ENCODE results near the gene APH1A.

The APH1A gene

GRCh38 chr1:150282558-150282958, 13.7 kb upstream of the APH1A start:
- CTCF ChIA-PET: interaction anchor here (0.7 to 1.1 kb wide), 2 partner anchors 14 to 27 kb away, joined by 3 to 6 read pairs; no protein-coding TSS in a partner anchor
- TF ChIP-seq CTCF (IDR thresholded peaks at IDR 0.05; ENCODE audit: control extremely low read depth, extremely low read depth, low read depth, missing control alignments): no peak
- POLR2A ChIA-PET: no interaction called here
- DNase-seq (ENCODE audit: extremely low spot score): no peak

DNA sequence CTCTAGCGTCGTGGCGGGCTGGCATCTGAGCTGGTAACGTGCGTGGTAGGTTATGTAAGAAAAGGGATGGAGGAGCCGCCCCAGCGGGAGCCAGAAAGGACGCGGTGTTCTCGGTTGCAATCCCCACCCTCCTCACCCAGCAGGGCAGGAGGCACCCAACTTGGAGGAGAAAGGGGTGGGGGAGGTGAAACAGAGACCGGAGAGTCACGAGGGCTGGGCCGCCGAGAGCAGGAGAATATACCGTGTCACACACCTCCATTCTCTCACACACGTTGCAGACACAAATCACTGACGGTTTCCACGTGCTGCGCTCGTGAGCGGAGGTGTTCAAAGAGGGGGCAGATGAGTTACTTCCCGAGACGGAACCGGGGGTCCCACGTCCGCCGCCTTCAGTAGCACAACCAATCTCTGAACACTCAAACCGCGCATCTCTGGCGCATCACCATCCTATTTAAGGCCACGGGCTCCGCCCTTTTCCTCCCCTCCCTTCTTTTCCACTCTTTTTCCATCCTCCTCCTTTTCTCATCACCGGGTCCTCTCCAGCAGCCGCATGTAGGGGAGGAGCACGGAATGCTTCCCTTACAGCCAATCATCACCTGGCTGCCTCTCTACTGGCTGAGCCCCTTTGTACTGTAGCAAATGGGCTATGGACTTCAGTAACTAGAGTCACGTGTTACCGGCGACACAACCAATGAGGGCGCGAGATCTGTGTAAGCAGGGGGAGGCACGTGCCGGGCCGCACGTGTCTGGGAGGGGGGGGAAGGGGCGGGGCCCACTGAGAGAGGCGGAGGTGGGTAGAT, 13.1 kb upstream of the APH1A start, which contains the start of gene CIART:
TSS of gene CIART (plus strand) at position 797 of the 800 bp plus-strand sequence. CDS start 714 bp downstream, outside the sequence.
- TF ChIP-seq CTCF (IDR thresholded peaks at IDR 0.05; ENCODE audit: control extremely low read depth, extremely low read depth, low read depth, missing control alignments): no peak
- ChIA-PET POLR2A (no interaction called here), CTCF (interaction anchor here (0.6 to 4.5 kb wide), 11 partner anchors 9 to 379 kb away, joined by 3 to 72 read pairs (median 4); partner anchors contain the start of genes APH1A, C1orf54 and CA14)
- DNase-seq (ENCODE audit: extremely low spot score): peak; percentile 80

DNA sequence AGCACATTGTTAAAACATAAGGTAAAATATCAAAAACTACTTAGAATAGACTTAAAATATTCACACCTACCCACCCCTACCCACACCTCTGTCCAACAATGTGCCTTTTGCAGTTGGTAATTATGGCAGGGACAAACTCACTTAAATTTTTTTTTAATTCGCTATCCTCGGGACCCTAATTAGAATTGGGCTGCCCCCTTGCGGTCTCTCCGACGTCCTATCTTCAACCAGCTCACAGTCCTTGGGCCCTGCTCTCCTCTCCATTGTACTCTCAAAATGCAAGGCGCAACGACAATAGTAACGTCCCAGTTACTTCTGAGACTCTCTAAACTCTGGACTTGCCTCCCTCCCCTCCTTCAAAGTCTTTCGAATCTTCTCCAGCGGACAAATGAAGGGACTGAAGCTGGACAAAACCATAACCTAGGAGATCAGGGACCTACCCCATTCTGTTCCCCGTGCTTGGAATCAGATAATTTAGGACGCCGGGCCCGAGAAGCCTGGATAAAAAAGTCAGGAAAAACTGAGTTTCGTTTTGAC, 12.5 kb upstream of the APH1A start:
- POLR2A ChIA-PET: no interaction called here
- TF ChIP-seq CTCF (IDR thresholded peaks at IDR 0.05; ENCODE audit: control extremely low read depth, extremely low read depth, low read depth, missing control alignments): peak; percentile 45
- peak; percentile 45 for DNase-seq (ENCODE audit: extremely low spot score)
- CTCF ChIA-PET: interaction anchor here (0.6 to 4.5 kb wide), 11 partner anchors 10 to 714 kb away, joined by 3 to 72 read pairs (median 4); partner anchors contain the start of genes APH1A, C1orf54 and CA14

- CTCF ChIA-PET: interaction anchor here (0.9 to 4.5 kb wide), 8 partner anchors 9 to 715 kb away, joined by 3 to 72 read pairs (median 4); partner anchors contain the start of genes APH1A, C1orf54 and CA14
- POLR2A ChIA-PET: no interaction called here
- TF ChIP-seq CTCF (IDR thresholded peaks at IDR 0.05; ENCODE audit: control extremely low read depth, extremely low read depth, low read depth, missing control alignments): no peak
- DNase-seq (ENCODE audit: extremely low spot score): no peak
These were observed 11.4 kb upstream of the APH1A start for GRCh38 chr1:150280138-150280707.

DNA sequence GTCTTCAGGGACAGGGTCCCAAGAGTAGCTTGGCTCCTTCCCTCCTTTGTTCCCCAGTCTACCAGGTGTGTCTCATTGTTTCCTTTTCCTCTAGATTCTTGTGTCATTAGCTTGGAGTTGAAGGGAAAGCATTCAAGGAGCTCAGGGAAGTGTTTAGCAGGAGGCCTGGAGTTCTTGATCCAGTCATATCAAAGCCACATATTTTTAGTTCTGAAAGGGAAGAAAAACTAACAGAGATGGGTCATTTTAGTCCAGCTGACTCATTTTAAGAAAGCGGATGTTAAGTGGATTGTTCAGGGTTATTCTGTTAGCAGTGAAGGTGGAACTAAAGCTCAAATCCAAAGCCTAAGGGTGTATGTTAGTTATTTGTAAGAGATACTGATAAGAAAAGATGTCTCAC, 4.5 kb upstream of the APH1A start:
- ChIA-PET POLR2A (interaction anchor here (0.9 to 1.1 kb wide), 2 partner anchors 43 to 385 kb away, joined by 3 read pairs; a partner anchor contains a TSS), CTCF (interaction anchor here (1.5 to 8.2 kb wide), 5 partner anchors 7 to 287 kb away, joined by 4 to 93 read pairs (median 16); partner anchors contain the start of gene CA14)
- no peak for DNase-seq (ENCODE audit: extremely low spot score)
- TF ChIP-seq CTCF (IDR thresholded peaks at IDR 0.05; ENCODE audit: control extremely low read depth, extremely low read depth, low read depth, missing control alignments): no peak

DNA sequence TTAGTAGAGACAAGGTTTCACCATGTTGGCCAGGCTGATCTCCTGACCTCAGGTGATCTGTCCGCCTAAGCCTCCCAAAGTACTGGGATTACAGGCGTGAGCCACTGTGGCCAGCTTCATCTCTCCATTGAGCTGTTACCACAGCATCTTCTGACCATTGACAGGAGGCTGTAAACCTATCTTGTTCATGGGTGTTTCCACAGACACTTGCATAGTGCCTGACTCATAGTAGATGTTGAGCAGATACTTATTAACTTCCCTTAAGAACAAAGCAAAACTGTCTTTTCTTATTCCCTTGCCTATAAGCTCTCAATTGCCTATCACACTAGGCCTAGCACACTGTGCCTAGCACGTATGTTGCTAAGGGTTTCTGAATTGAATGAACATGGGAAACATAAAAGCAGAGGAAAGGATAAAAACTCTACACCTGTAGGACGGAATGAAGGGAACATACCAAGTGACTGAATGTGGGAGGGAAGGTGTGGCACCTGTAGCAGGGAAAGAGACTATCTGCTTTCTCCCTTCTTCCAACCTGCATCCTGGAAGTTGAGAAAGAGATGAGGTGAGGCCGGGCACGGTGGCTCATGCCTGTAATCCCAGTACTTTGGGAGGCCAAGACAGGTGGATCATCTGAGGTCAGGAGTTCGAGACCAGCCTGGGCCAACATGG, 2.6 kb upstream of the APH1A start:
- DNase-seq (ENCODE audit: extremely low spot score): no peak
- ChIA-PET CTCF (interaction anchor here (3.4 to 8.2 kb wide), 3 partner anchors 9 to 17 kb away, joined by 16 to 93 read pairs (median 38); partner anchors contain the start of gene CA14), POLR2A (no interaction called here)
- TF ChIP-seq CTCF (IDR thresholded peaks at IDR 0.05; ENCODE audit: control extremely low read depth, extremely low read depth, low read depth, missing control alignments): no peak

Measured in GM10248 (cell line).